HepG2 (cell line): ENCODE measurements around the gene NOM1. TPM values are rescaled to one million over a fixed set of nuclear protein-coding genes. Genes with fewer than 3 reads are reported as not detected.
A peak's percentile ranks its signal among the peaks of the same experiment; 100 is the strongest.

Source experiments
- ATAC-seq: fragments of 200-7000 bp; cut with Tn5 transposase; 3 replicates; pipeline ENCODE4 v1.9.1; 2020; ENCODE audit warnings: mild to moderate bottlenecking, moderate library complexity
- BruUV-seq: library from RNA; stranded (reverse); fragments of 400-500 nt; replicated peaks from 2 replicates; lab custom pipeline; 2021; lab: Mats Ljungman, UMichigan
- CTCF ChIA-PET: fragments of 300-600 bp; formaldehyde crosslinking; extraction: SDS; loops from one replicate; lab custom pipeline; 2021; ENCODE audit warnings: low total read pairs, inconsistent platforms, low intra/inter-chr PET ratio; lab: Yijun Ruan, JAX
- POLR2A ChIA-PET: fragments of 350-600 bp; sonication (Branson Sonifier 250); formaldehyde crosslinking; loops from one replicate; lab custom pipeline; 2020; ENCODE audit warnings: antibody characterized with exemption, inconsistent platforms; lab: Yijun Ruan, JAX
- DNase-seq: peaks from one replicate; pipeline ENCODE4 v3.0.0-alpha.2; 2015; ENCODE audit warnings: low spot score
- FAIRE-seq: peaks from 3 replicates; lab custom pipeline; 2011; peaks lifted over from hg19 to GRCh38; lab: Jason Lieb, UNC
- H2AFZ ChIP-seq: one replicate; pipeline ENCODE4 v1.6.1; 2011; ENCODE audit warnings: low read length, inconsistent platforms
- H3K27ac ChIP-seq: fragments of 300-600 bp; 3 replicates; pipeline ENCODE4 v1.8.0; 2011; ENCODE audit warnings: mixed run types, mild to moderate bottlenecking, mixed read lengths, low read length, inconsistent platforms; ENCODE audit not compliant: insufficient read depth; ENCODE audit errors: extremely low read length
- H3K27me3 ChIP-seq, 2 experiments: fragments of 200-600 bp in 1 of 2; 2 replicates in 1 of 2; 3 replicates in 1 of 2; pipeline versions ENCODE4 v1.6.0 to v1.8.0; 2011; ENCODE audit warnings: low read length in 2 of 2, mild to moderate bottlenecking in 2 of 2, moderate library complexity in 2 of 2, inconsistent platforms in 1 of 2; ENCODE audit not compliant: insufficient read depth in 2 of 2, control insufficient read depth in 1 of 2
- H3K36me3 ChIP-seq, 2 experiments: fragments of 200-600 bp in 1 of 2; replicated peaks in 1 of 2; 2 replicates in 1 of 2; 3 replicates in 1 of 2; pipeline versions ENCODE4 v1.5.1 to v1.8.0; 2011; ENCODE audit warnings: low read length in 2 of 2, inconsistent platforms in 1 of 2; ENCODE audit not compliant: insufficient read depth in 2 of 2, control insufficient read depth in 1 of 2
- H3K4me1 ChIP-seq: 2 replicates; pipeline ENCODE4 v1.5.1; 2012; ENCODE audit warnings: low read length, inconsistent platforms; ENCODE audit not compliant: insufficient read depth
- H3K4me2 ChIP-seq: 2 replicates; pipeline ENCODE4 v1.6.0; 2011; ENCODE audit warnings: low read depth, low read length, inconsistent platforms
- H3K4me3 ChIP-seq, 3 experiments: fragments of 200-600 bp in 1 of 3; sonication (generic), shearing (Covaris generic) in 1 of 3; replicated peaks in 1 of 3; 2 replicates each; pipeline ENCODE4 v1.5.1; 2011 to 2016; ENCODE audit warnings: low read length in 3 of 3, inconsistent platforms in 2 of 3, low read depth in 2 of 3, mild to moderate bottlenecking in 2 of 3, control low read depth in 1 of 3, mixed read lengths in 1 of 3; ENCODE audit not compliant: insufficient read depth in 1 of 3
- H3K79me2 ChIP-seq: one replicate; pipeline ENCODE4 v1.6.1; 2011; ENCODE audit warnings: low read length, inconsistent platforms; ENCODE audit not compliant: insufficient read depth
- H3K9ac ChIP-seq: 2 replicates; pipeline ENCODE4 v1.6.0; 2011; ENCODE audit warnings: mild to moderate bottlenecking, low read depth, low read length, inconsistent platforms; ENCODE audit not compliant: insufficient read depth
- H3K9me3 ChIP-seq: 2 replicates; pipeline ENCODE4 v1.5.1; 2012; ENCODE audit warnings: mild to moderate bottlenecking, low read length
- H4K20me1 ChIP-seq: 2 replicates; pipeline ENCODE4 v1.6.0; 2011; ENCODE audit warnings: inconsistent platforms, mild to moderate bottlenecking, low read length, moderate library complexity; ENCODE audit not compliant: insufficient read depth
- AFF4 ChIP-seq: sonication (generic); formaldehyde crosslinking; IDR thresholded peaks from 2 replicates; pipeline ENCODE4 v1.4.0; 2020; ENCODE audit warnings: missing genetic modification reagents
- JUNB ChIP-seq: sonication (generic); formaldehyde crosslinking; IDR thresholded peaks from 2 replicates; pipeline ENCODE4 v1.8.0; 2022; ENCODE audit warnings: missing genetic modification reagents, mild to moderate bottlenecking, borderline replicate concordance
- KDM2A ChIP-seq: sonication (generic); formaldehyde crosslinking; IDR thresholded peaks from 2 replicates; pipeline ENCODE4 v1.4.0; 2020; ENCODE audit warnings: low read depth, missing genetic modification reagents, borderline replicate concordance
- MEIS2 ChIP-seq: sonication (generic); formaldehyde crosslinking; IDR thresholded peaks from 2 replicates; pipeline ENCODE4 v1.9.0; 2021; ENCODE audit warnings: mild to moderate bottlenecking, missing genetic modification reagents
- NCOA1 ChIP-seq: sonication (generic); formaldehyde crosslinking; IDR thresholded peaks from 2 replicates; pipeline ENCODE4 v1.9.0; 2021; ENCODE audit warnings: missing genetic modification reagents
- NFE2 ChIP-seq: sonication (generic); formaldehyde crosslinking; IDR thresholded peaks from 2 replicates; pipeline ENCODE4 v1.4.0; 2020; ENCODE audit warnings: missing genetic modification reagents
- PATZ1 ChIP-seq: sonication (generic); formaldehyde crosslinking; IDR thresholded peaks from 2 replicates; pipeline ENCODE4 v1.4.0; 2020; ENCODE audit warnings: missing genetic modification reagents
- REL ChIP-seq: sonication (generic); formaldehyde crosslinking; conservative IDR thresholded peaks from 2 replicates; pipeline ENCODE4 v1.8.0; 2022; ENCODE audit warnings: mild to moderate bottlenecking, missing genetic modification reagents, moderate library complexity
- REPIN1 ChIP-seq: sonication (generic); formaldehyde crosslinking; IDR thresholded peaks from 2 replicates; pipeline ENCODE4 v1.8.0; 2022; ENCODE audit warnings: missing genetic modification reagents, low read depth, mild to moderate bottlenecking, borderline replicate concordance
- SKIL ChIP-seq: sonication (generic); formaldehyde crosslinking; IDR thresholded peaks from 2 replicates; pipeline ENCODE4 v1.8.0; 2022; ENCODE audit warnings: missing genetic modification reagents, mild to moderate bottlenecking, moderate library complexity, borderline replicate concordance
- TCF7 ChIP-seq: sonication (generic); IDR thresholded peaks from 2 replicates; pipeline ENCODE4 v1.6.1; 2016; ENCODE audit warnings: antibody characterized with exemption, low read depth
- ZNF337 ChIP-seq: sonication (generic); formaldehyde crosslinking; IDR thresholded peaks from 2 replicates; pipeline ENCODE4 v1.5.1; 2020; ENCODE audit warnings: missing genetic modification reagents, low read depth, mild to moderate bottlenecking, borderline replicate concordance
- ZNF777 ChIP-seq: sonication (generic); formaldehyde crosslinking; IDR thresholded peaks from 2 replicates; pipeline ENCODE4 v1.4.0; 2020; ENCODE audit warnings: missing genetic modification reagents
- ZNF883 ChIP-seq: sonication (generic); formaldehyde crosslinking; IDR thresholded peaks from 2 replicates; pipeline ENCODE4 v1.5.1; 2020; ENCODE audit warnings: mild to moderate bottlenecking, missing genetic modification reagents; ENCODE audit errors: not compliant biosample characterization
- WGBS: methylation state at CpG from one replicate; pipeline ENCODE4 v1.1.6; 2017; ENCODE audit warnings: low lambda C conversion rate; 5-methylcytosine and 5-hydroxymethylcytosine counted together
- in situ Hi-C: cut with HindIII; loops from 2 replicates; pipeline ENCODE4 v1.10.0; 2017; ENCODE audit warnings: low pct_unique_long_range_greater_than_20kb; ENCODE audit not compliant: extremely low pct_ligation_motif_present
- intact Hi-C: fragments of 100-400 bp; cut with micrococcal nuclease; formaldehyde crosslinking; loops from one replicate; pipeline ENCODE4 v1.10.0; 2022; ENCODE audit not compliant: unreplicated experiment
- polyA plus RNA-seq, 8 experiments: library from polyadenylated mRNA; depleted of rRNA in 3 of 8; stranded (reverse) in 7 of 8; unstranded in 1 of 8; fragments of >200 nt; fragmentation: Illumina TruSeq in 4 of 8; extraction: Trizol in 4 of 8; gene quantifications; 2 replicates each; pipeline versions ENCODE4 v1.2.1 to v1.2.3, GENCODE V29; 2011 to 2016; ENCODE audit warnings: low read depth in 4 of 8, missing spikeins in 1 of 8, mixed read lengths in 1 of 8; ENCODE audit not compliant: insufficient read depth in 1 of 8
- total RNA-seq, 5 experiments: library from RNA; depleted of rRNA; stranded (reverse); fragments of >200 nt; fragmentation: Illumina TruSeq; extraction: Trizol; gene quantifications; 2 replicates each; pipeline ENCODE4 v1.2.3, GENCODE V29; 2016; ENCODE audit warnings: low read depth in 1 of 5

NOM1 gene
- total and polyA plus RNA-seq, 2 of the 13 experiments (the other 11 are each of a cell fraction or from before 2014, with no cell fraction given) = 14.2 to 26.2 TPM

- intact Hi-C loops = no loop called here
- FAIRE-seq = no peak
- ChIA-PET POLR2A (interaction anchor here (1.0 kb wide), 1 partner anchor 11 kb away, joined by 4 read pairs; the partner anchor contains the start of gene MNX1), CTCF (no interaction called here)
- Histone ChIP-seq H3K9ac (peak overlapping the region; percentile 43; the same call in 1 of the 2 replicates), H3K9me3 (no peaks in the 10 kb centered on the region), H3K27me3 (peaks cover 0 to 17% of the 10 kb centered on the region in 2 experiments; a peak in 2 of 5 replicates), H3K79me2 (no peaks in the 10 kb centered on the region), H4K20me1 (no peaks in the 10 kb centered on the region), H3K27ac (no peak overlapping the region), H3K36me3 (no peaks in the 10 kb centered on the region), H3K4me2 (peak overlapping the region; percentile 66), H2AFZ (no peak overlapping the region), H3K4me3 (peak overlapping the region; percentile 56 to 69 (median 57); a peak in 5 of 6 replicates), H3K4me1 (peaks cover 8% of the 10 kb centered on the region)
- ATAC-seq = peak; percentile 61
- in situ Hi-C loops = no loop called here
- 34% methylated on average over 24 of the region's 57 CpGs for WGBS
- no peak for DNase-seq
- no TSS peak for BruUV-seq
- TF ChIP-seq NCOA1 (CRISPR knock-in tag) (no peak), MEIS2 (no peak), REPIN1 (CRISPR knock-in tag) (no peak), SKIL (CRISPR knock-in tag) (peak; percentile 61), TCF7 (peak; percentile 34; the same call in 1 of the 2 replicates), JUNB (CRISPR knock-in tag) (no peak), REL (no peak), ZNF777 (CRISPR knock-in tag) (peak; percentile 55), KDM2A (CRISPR knock-in tag) (peak; percentile 49; the same call in 1 of the 2 replicates), AFF4 (CRISPR knock-in tag) (no peak), ZNF883 (CRISPR knock-in tag) (no peak), PATZ1 (CRISPR knock-in tag) (peak; percentile 92), NFE2 (CRISPR knock-in tag) (no peak), ZNF337 (no peak)
Observed at GRCh38 chr7:156998988-156999957, 49.8 kb downstream of the NOM1 start.
